HG03064 (cell line): ENCODE results near the gene RCAN2.
"Not testable (repeated sequence)": the region's sequence is repeated elsewhere in the genome, so short reads cannot be mapped to it uniquely, and the experiment has no call there.

ENCODE experiments used
- ATAC-seq: cut with Tn5 transposase; IDR thresholded peaks from one replicate; pipeline ENCODE4 v1.9.1; 2021; ENCODE audit warnings: low read depth; ENCODE audit not compliant: unreplicated experiment

Gene RCAN2

GRCh38 chr6:46352541-46353268, 138.5 kb downstream of the RCAN2 start:
- ATAC-seq = no peak

DNA sequence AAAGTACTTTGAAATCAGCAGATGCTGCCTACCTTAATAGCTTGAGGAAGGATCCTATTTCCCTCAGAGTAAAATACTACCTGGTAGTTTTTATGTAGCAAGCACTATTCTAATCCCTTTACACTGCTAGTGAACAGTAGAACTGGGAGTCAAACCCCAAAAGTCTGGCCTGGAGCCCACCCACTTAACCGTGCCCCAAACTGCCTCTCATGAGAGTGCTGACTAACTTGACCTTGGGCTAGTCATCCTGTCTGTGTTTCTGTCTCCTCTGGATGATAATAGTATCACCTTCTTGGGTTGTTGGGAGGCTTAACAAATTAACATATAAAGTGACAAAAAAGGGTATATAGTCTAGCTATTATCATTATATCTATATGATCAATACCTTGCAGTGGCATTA, 140.5 kb downstream of the RCAN2 start:
- no peak for ATAC-seq

- ATAC-seq = no peak
Measured at GRCh38 chr6:46347669-46348068, 143.6 kb downstream of the RCAN2 start.

DNA sequence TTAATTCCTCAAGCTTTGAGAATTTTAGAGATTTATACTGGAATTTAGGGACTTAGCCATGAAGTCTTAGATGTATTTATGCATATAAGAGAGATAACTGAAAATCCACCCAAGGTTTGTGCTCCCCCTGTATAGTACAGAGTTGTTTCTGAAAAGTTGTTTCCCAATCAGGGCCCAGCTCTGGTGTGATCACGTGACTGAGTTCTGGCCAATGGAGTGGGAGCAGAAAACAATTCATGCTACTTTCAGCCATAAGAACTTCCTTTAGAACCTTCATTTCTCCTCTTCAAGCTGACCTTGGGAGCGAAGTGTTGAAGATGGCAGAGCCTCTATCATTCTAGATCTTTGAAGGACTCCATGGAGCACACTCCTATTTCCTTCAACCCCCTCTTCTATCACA, 151.0 kb downstream of the RCAN2 start:
- ATAC-seq = no peak

DNA sequence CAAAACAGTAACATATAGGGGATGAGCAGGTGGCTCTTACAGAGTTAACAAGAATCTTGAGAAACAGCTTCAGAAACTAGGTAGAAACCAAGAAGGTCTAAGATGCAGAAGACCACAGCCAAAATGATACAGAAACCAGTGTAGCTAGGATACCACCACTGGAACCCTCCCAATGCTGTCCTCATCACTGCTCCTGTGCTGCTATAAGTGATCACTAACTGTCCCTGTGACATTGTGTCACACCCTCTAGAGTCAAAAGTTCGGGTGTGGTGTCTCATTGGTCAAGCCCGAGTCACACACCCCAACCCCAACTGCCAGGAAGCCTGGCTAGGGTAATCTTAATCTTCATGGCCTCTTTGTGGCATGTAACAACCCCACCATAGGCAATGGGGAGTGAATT, 153.1 kb downstream of the RCAN2 start:
- ATAC-seq = peak; percentile 90

DNA sequence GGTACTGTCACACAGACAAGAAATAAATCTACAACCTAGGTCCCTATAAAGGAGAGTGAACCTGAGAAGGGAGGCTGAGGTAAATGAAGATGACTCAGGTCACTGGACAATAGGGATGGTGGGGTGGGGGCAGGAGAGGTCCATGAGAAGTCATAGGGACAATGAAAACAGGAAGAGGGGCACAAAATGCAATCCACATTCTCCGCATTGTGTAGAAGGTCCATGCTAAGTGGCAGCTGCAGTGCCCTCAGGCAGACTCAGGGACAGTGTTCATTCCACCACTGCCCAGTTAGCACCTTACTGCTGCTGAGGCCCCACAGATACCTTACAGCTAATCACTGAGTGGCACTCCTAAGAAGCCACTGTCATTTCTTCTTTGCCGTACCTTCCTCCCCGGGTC, 156.8 kb downstream of the RCAN2 start:
- no peak for ATAC-seq

DNA sequence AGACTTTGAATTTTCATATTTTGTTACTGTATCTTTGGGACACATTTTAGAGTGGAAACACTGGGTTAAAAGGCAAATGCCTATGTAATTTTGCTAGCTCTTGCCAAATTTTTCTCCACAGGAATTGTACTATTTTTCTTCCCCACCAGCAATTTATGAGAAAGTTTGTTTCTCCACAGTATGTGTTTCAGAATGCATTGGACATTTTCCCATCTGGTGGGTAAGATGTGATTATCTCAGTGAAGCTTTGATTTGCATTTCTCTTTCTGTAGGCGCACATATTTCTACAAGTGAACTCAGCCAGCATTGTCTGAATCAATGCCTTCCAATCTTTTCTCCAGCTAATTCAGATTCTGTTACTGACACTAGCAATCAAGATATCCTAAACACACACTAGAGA, 157.8 kb downstream of the RCAN2 start:
- no peak for ATAC-seq

GRCh38 chr6:46332448-46332847, 158.8 kb downstream of the RCAN2 start:
- ATAC-seq = not testable (repeated sequence)

- no peak for ATAC-seq
Measured at GRCh38 chr6:46331461-46331860, 159.8 kb downstream of the RCAN2 start.

GRCh38 chr6:46329568-46329967, 161.7 kb downstream of the RCAN2 start:
- ATAC-seq = no peak

- no peak for ATAC-seq
Measured at GRCh38 chr6:46327779-46328178, 163.5 kb downstream of the RCAN2 start.

DNA sequence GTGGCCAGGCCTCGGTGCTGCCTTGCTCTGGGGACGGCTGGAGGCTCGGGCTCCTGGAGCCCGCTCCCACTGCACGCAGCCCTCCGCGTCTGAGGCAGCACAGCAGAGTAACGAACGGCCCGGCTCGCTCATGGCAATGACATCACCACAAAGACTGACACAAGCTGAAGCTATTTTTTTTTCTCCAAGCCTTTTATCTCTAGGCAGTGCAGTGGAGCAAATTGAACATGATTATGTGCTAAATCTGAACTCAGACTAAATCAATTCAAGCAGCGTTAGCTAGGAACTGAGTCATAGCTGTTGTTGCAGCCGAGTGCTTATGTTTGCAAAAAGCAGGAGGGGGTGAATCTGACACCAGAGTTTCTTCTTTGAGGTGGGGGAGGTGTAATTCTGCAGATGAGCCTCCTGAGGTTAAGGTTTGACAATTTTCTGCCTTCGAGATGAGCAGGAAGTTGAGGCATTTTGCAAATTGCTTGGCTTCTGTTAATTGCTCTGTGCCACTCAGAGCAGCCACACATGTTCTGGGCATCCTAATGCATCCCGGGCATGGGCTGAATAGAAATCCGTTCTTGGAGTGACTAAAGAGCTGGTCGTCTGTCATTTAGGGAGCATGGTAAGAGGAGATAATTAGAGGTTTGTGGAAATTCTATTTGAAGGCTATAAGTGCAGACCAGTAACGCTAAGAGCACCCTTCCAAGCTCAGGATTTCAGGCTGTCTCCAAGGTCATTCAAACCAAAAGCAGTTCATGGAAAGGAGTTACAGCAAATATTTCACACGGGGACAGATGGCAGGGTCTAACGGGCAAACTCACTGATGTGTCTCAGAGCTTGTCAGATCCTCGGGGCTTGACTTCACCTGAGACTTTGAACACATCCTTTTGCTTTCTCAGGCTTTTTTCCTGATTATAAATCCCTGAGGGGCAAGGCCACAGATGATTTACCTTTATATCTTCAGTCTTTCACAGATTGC, 165.4 kb downstream of the RCAN2 start:
- no peak for ATAC-seq

GRCh38 chr6:46324706-46325105, 166.5 kb downstream of the RCAN2 start:
- no peak for ATAC-seq

GRCh38 chr6:46323966-46324622, 167.2 kb downstream of the RCAN2 start:
- no peak for ATAC-seq

DNA sequence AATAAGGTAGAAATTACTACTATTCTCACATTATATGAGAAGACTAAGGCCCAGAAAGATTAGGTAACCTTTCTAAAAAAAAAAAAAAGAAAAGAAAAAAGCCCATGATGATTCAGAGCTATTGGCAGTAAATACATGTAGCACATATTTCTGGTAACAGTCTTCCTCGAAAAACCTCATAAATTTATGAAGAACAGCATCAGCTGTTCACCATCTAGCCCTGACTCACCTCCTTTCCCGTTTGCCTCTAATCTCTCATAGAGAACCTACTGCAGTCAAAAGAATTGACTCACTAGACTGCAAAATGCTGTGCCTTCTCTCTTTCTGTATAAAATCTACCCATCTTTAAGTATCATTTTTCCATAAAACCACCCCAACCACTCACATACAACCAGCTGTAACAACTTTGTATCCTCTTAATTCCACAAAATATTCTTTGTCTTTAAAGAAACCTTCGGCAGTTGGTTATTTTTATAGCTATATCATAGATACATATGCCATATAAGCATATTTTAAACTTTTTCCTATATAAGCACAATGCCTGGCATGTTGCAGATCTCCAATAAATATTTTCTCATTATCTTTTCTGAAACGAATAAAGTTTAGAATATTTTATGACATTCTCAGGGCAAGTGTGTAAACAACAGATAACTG, 167.8 kb downstream of the RCAN2 start:
- ATAC-seq = no peak

- ATAC-seq = no peak
Measured at GRCh38 chr6:46320505-46320904, 170.7 kb downstream of the RCAN2 start.

- no peak for ATAC-seq
Measured at GRCh38 chr6:46315589-46315988, 175.7 kb downstream of the RCAN2 start.

DNA sequence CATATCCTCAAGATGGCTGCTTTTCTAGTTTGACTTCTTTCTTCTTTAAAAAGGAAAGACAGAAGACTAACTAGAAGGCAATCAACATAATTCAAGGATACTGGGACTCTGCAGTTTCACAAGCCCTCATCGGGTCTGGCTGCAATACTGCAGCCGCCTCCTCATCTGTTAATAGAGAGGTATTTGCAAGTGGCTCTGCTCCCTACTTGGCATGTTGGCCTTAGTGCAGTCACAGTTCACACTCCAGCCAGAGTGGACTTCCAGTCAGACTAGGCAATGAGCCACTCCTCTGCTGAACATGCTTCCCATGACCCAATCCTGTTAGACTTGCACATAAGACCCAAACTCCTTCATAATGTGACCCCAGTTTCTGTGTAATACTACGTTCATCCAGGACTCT, 178.6 kb downstream of the RCAN2 start:
- ATAC-seq = no peak

GRCh38 chr6:46310196-46310595, 181.1 kb downstream of the RCAN2 start:
- ATAC-seq = no peak

DNA sequence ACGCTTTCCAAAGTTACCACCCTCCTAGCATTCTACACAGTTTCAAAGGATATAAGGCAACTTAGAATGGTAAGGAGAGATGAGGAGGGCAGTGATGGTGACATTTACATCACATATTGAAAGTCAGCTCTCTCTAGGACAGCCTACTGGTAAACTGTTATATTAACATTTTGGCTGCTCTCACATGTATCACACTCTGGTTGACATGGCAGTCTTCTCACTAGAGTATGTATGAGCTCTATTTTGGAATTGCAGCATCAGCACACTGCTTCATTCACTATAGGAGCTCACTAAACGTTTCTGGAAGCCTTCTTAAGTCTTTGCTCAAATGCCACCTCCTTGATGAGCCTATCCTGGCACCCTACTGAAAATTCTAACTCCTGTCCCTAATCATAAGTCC, 184.8 kb downstream of the RCAN2 start:
- no peak for ATAC-seq

GRCh38 chr6:46305833-46306232, 185.4 kb downstream of the RCAN2 start:
- ATAC-seq = no peak
